GM10248 (cell line): ENCODE results near the gene AFP.

Experiments used
- CTCF ChIA-PET: fragments of 300-600 bp; sonication (Branson Sonifier 250); formaldehyde crosslinking; extraction: SDS; loops from one replicate; lab custom pipeline; 2021; ENCODE audit warnings: antibody characterized with exemption; lab: Yijun Ruan, JAX
- POLR2A ChIA-PET: fragments of 350-650 bp; sonication (Branson Sonifier 250); formaldehyde crosslinking; extraction: SDS; loops from one replicate; lab custom pipeline; 2020; ENCODE audit warnings: antibody characterized with exemption; lab: Yijun Ruan, JAX
- DNase-seq: peaks from one replicate; pipeline ENCODE4 v3.0.0; 2012; ENCODE audit errors: extremely low spot score
- TF ChIP-seq, protein P1 (sequence below): IDR thresholded peaks from 2 replicates; pipeline ENCODE4 v1.5.1; 2012; ENCODE audit warnings: mild to moderate bottlenecking, low read depth; ENCODE audit errors: extremely low read depth, missing control alignments, control extremely low read depth

Gene AFP

GRCh38 chr4:73433140-73433539, 2.9 kb upstream of the AFP start:
- ChIA-PET POLR2A (no interaction called here), CTCF (interaction anchor here (2.5 to 5.0 kb wide), 4 partner anchors 9 to 19 kb away, joined by 14 to 34 read pairs (median 14); no protein-coding TSS in a partner anchor)
- TF ChIP-seq, protein P1, sequence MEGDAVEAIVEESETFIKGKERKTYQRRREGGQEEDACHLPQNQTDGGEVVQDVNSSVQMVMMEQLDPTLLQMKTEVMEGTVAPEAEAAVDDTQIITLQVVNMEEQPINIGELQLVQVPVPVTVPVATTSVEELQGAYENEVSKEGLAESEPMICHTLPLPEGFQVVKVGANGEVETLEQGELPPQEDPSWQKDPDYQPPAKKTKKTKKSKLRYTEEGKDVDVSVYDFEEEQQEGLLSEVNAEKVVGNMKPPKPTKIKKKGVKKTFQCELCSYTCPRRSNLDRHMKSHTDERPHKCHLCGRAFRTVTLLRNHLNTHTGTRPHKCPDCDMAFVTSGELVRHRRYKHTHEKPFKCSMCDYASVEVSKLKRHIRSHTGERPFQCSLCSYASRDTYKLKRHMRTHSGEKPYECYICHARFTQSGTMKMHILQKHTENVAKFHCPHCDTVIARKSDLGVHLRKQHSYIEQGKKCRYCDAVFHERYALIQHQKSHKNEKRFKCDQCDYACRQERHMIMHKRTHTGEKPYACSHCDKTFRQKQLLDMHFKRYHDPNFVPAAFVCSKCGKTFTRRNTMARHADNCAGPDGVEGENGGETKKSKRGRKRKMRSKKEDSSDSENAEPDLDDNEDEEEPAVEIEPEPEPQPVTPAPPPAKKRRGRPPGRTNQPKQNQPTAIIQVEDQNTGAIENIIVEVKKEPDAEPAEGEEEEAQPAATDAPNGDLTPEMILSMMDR, result no peak
- DNase-seq, result no peak

DNA sequence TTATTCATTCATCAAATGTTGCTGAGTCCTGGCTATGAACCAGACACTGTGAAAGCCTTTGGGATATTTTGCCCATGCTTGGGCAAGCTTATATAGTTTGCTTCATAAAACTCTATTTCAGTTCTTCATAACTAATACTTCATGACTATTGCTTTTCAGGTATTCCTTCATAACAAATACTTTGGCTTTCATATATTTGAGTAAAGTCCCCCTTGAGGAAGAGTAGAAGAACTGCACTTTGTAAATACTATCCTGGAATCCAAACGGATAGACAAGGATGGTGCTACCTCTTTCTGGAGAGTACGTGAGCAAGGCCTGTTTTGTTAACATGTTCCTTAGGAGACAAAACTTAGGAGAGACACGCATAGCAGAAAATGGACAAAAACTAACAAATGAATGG, 1.7 kb upstream of the AFP start:
- ChIA-PET POLR2A (no interaction called here), CTCF (interaction anchor here (0.8 to 5.0 kb wide), 6 partner anchors 10 to 94 kb away, joined by 3 to 34 read pairs (median 9); no protein-coding TSS in a partner anchor)
- TF ChIP-seq, protein P1, result peak; percentile 34
- DNase-seq, result peak; percentile 8

- ChIA-PET CTCF (interaction anchor here (1.0 to 2.6 kb wide), 3 partner anchors 9 to 96 kb away, joined by 3 to 12 read pairs (median 3); no protein-coding TSS in a partner anchor), POLR2A (interaction anchor here (0.6 kb wide), 1 partner anchor 104 kb away, joined by 3 read pairs; no protein-coding TSS in a partner anchor)
- TF ChIP-seq, protein P1, result no peak
- no peak for DNase-seq
These were observed 895 bp downstream of the AFP start for GRCh38 chr4:73436674-73437557.

DNA sequence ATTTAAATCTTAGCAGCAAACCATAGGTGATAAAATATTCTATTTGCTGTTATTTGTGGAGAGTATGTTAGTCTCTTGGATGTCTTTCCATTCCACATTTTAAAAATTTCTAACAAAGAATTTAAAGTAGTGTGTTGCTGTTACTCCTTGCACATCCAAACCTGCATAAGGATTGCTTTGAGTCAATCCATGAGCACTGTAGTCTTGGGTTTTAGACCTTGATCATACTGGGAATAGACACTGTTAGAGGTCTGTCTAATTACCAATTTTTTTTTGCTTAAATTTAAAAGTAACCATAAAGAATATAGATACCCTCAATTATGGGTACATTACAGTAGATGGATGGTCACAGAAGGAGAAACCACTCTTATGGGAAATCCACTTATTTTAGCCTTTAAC, 1.5 kb downstream of the AFP start:
- TF ChIP-seq, protein P1, result no peak
- POLR2A ChIA-PET, result no interaction called here
- CTCF ChIA-PET, result interaction anchor here (1.0 to 2.6 kb wide), 6 partner anchors 9 to 97 kb away, joined by 3 to 12 read pairs (median 4); no protein-coding TSS in a partner anchor
- no peak for DNase-seq

GRCh38 chr4:73438048-73438447, 2.0 kb downstream of the AFP start:
- CTCF ChIA-PET, result interaction anchor here (1.0 to 2.6 kb wide), 8 partner anchors 8 to 83 kb away, joined by 3 to 12 read pairs (median 4); no protein-coding TSS in a partner anchor
- DNase-seq, result no peak
- POLR2A ChIA-PET, result no interaction called here
- TF ChIP-seq, protein P1, result no peak

DNA sequence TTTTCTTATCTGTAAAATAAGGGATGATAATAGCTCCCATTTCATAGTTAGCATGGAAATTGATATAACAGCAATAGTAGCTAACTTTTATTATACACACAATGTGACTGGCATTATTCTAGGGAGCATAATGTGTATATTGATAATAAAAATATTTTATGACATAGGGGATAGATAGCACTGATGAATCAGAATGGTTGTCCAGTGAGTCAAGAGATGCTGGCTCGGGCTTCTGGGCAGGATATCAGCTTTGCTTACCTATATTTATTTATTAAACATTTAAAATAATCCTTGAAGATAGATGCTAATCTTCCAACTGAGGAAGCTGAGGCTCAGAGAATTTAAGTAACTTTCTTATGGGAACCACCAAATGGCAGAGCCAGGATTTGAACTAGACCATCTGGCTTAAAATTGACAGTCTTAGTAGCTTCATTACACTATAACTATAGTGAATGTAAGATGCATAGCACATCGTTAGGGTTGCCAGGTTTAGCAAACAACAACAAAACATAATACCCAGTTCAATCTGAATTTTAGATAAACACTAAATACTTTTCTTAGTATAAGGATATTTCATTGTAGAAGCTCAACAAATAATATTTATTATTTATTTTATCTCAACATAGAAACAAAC, 2.7 kb downstream of the AFP start:
- POLR2A ChIA-PET, result no interaction called here
- DNase-seq, result no peak
- TF ChIP-seq, protein P1, result no peak
- CTCF ChIA-PET, result interaction anchor here (1.0 to 2.6 kb wide), 9 partner anchors 8 to 97 kb away, joined by 3 to 12 read pairs (median 4); no protein-coding TSS in a partner anchor
